Left lung (tissue), 10 donors: ENCODE results near the gene HSD17B14. TPM values are rescaled to one million over a fixed set of nuclear protein-coding genes. Genes with fewer than 3 reads are reported as not detected.
A peak's percentile ranks its signal among the peaks of the same experiment; 100 is the strongest.
"Not testable (repeated sequence)": the region's sequence is repeated elsewhere in the genome, so short reads cannot be mapped to it uniquely, and the experiment has no call there.

Experiments used
- ATAC-seq: fragments of 200-7000 bp; cut with Tn5 transposase; one replicate; pipeline ENCODE4 v1.9.1; 2020; ENCODE audit warnings: moderate library complexity
- DNase-seq, 4 donors: peaks; one replicate each; pipeline ENCODE4 v3.0.0-alpha.2; 2013 to 2020
- H3K27ac ChIP-seq, 2 donors: fragments of 200-600 bp; sonication (generic) in 1 of 2; one replicate each; pipeline versions ENCODE4 v1.5.0 to v1.8.0; 2020 to 2021
- H3K27me3 ChIP-seq, 2 donors: fragments of 200-600 bp; sonication (generic) in 1 of 2; one replicate each; pipeline versions ENCODE4 v1.5.0 to v1.8.0; 2020 to 2021
- H3K36me3 ChIP-seq, 2 donors: fragments of 200-600 bp; sonication (generic) in 1 of 2; one replicate each; pipeline versions ENCODE4 v1.5.0 to v1.8.0; 2020 to 2021
- H3K4me1 ChIP-seq, 2 donors: fragments of 200-600 bp; one replicate each; pipeline ENCODE4 v1.8.0; 2021
- H3K4me3 ChIP-seq, 2 donors: fragments of 200-600 bp; sonication (generic) in 1 of 2; one replicate each; pipeline versions ENCODE4 v1.5.0 to v1.8.0; 2020 to 2021; ENCODE audit warnings: mild to moderate bottlenecking in 1 of 2
- H3K9me3 ChIP-seq, 2 donors: fragments of 200-600 bp; sonication (generic) in 1 of 2; one replicate each; pipeline versions ENCODE4 v1.5.0 to v1.8.0; 2020 to 2021
- CTCF ChIP-seq, 2 donors: fragments of 200-600 bp; sonication (generic) in 1 of 2; IDR thresholded peaks; one replicate each; pipeline versions ENCODE4 v1.5.0 to v1.8.0; 2021; ENCODE audit warnings: antibody characterized with exemption in 2 of 2
- intact Hi-C, 2 donors: fragments of 100-400 bp; cut with DNase I; formaldehyde crosslinking; loops; one replicate each; pipeline versions ENCODE4 v1.11.2 to v1.14.2; 2022
- polyA plus RNA-seq, 6 donors: library from polyadenylated mRNA; unstranded; fragments of 120-200 nt; gene quantifications; one replicate each; pipeline ENCODE4 v1.2.1, GENCODE V29; 2013; ENCODE audit not compliant: insufficient read length in 6 of 6
- total RNA-seq, 2 donors: library from RNA; stranded (reverse); fragmentation: NEBNext Ultra II Directional; extraction: Animal tissue kit (Norgen Biotek cat#: 25700); gene quantifications; one replicate each; pipeline ENCODE4 v1.2.1, GENCODE V29; 2021
- donor health status: DM: no; HTN: yes; CAD: no.
- donor health status: DM: no; HTN: no; CAD: no.

HSD17B14 gene
- total and polyA plus RNA-seq, 8 donors = 6.7 to 20.3 (median 9.3) TPM

- Histone ChIP-seq H3K4me3 (peak overlapping the region; percentile 66 to 71), H3K36me3 (peaks cover 0 to 56% of the 10 kb centered on the region in 2 donors), H3K27me3 (no peaks in the 10 kb centered on the region), H3K27ac (peak overlapping the region; percentile 99 to 100), H3K9me3 (no peaks in the 10 kb centered on the region), H3K4me1 (peaks cover 24 to 64% of the 10 kb centered on the region in 2 donors)
- ATAC-seq (no peak), DNase-seq (no peak)
- intact Hi-C loops = no loop called here
- TF ChIP-seq CTCF (IDR thresholded peaks at IDR 0.05) = no peak
Measured at GRCh38 chr19:48873476-48874302, 37.4 kb upstream of the HSD17B14 start.

- DNase-seq (peak; percentile 84 to 94 (median 90)), ATAC-seq (peak; percentile 70)
- Histone ChIP-seq H3K9me3 (no peaks in the 10 kb centered on the region), H3K4me1 (peaks cover 24 to 64% of the 10 kb centered on the region in 2 donors), H3K36me3 (peaks cover 0 to 49% of the 10 kb centered on the region in 2 donors), H3K27me3 (no peaks in the 10 kb centered on the region), H3K4me3 (peak overlapping the region; percentile 66 to 71), H3K27ac (peak overlapping the region; percentile 99 to 100)
- TF ChIP-seq CTCF (IDR thresholded peaks at IDR 0.05) = no peak
- intact Hi-C loops = no loop called here
Measured at GRCh38 chr19:48872884-48873475, 36.7 kb upstream of the HSD17B14 start.

DNA sequence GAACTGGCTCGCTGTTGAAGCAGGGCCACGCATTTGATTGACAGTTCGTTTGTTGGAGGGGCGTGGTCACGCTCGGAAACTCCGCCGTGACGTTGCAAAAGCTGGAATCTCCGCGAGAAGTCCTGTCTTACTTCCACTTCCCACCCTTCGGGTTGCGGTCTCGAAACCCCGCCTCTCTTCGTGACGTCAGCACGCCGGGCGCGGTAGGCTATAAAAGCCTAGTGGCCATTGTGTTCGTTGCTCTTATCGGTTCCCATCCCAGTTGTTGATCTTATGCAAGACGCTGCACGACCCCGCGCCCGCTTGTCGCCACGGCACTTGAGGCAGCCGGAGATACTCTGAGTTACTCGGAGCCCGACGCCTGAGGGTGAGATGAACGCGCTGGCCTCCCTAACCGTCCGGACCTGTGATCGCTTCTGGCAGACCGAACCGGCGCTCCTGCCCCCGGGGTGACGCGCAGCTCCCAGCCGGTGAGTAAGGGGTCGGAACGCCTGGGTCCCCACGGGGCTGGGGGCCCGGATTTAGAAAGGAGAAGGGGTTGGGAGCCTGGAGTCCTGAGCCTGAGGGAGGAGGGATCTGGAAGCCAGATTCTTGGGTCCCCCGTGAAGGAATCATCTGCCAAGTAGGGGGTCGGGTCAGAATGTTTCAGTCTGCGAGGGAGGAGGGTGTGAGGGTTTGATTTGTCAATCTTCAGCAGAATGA is 36.0 kb upstream of the HSD17B14 start, which contains the start of gene PPP1R15A:
TSS of gene PPP1R15A (plus strand) at position 240 of the 702 bp plus-strand sequence. CDS start 813 bp downstream, outside the sequence.
- peak within 1 kb of the TSS; percentile 99 to 100 for H3K27ac ChIP-seq
- H3K4me3 ChIP-seq = peak within 1 kb of the TSS; percentile 66 to 71
- H3K9me3 ChIP-seq = no peaks in the 10 kb centered on the region
- TF ChIP-seq CTCF (IDR thresholded peaks at IDR 0.05) = peak in 1 of 2 donors; percentile 56
- intact Hi-C loops = no loop called here
- peaks cover 24 to 63% of the 10 kb centered on the region in 2 donors for H3K4me1 ChIP-seq
- ATAC-seq = peak; percentile 70
- peaks cover 0 to 42% of the 10 kb centered on the region in 2 donors for H3K36me3 ChIP-seq
- H3K27me3 ChIP-seq = no peaks in the 10 kb centered on the region
- peak; percentile 98 to 99 (median 98) for DNase-seq

DNA sequence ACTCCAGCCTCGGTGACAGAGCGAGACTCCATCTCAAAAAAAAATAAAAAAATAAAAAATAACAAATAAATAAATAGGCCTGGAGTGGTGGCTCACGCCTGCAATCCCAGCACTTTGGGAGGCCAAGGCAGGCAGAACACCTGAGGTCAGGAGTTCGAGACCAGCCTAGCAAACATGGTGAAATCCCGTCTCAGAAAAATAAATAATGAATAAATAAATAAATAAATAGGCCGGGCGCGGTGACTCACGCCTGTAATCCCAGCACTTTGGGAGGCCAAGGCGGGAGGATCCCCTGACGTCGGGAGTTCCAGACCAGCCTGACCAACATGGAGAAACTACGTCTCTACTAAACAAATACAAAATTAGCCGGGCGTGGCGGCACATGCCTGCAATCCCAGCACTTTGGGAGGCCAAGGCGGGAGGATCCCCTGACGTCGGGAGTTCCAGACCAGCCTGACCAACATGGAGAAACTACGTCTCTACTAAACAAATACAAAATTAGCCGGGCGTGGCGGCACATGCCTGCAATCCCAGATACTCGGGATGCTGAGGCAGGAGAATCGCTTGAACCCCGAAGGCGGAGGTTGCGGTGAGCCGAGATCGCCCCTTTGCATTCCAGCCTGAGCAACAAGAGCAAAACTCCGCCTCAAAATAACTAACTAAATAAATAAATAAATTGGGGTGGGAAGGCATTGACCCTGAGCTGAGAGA is 35.3 kb upstream of the HSD17B14 start:
- H3K27ac ChIP-seq = peak overlapping the region; percentile 99 to 100
- intact Hi-C loops, ATAC-seq, H3K27me3 ChIP-seq, H3K9me3 ChIP-seq: not testable (repeated sequence)
- H3K4me1 ChIP-seq = peaks cover 23 to 56% of the 10 kb centered on the region in 2 donors
- DNase-seq = peak in 1 of 4 donors; percentile 78
- peak overlapping the region; percentile 66 to 71 for H3K4me3 ChIP-seq
- peaks cover 0 to 35% of the 10 kb centered on the region in 2 donors for H3K36me3 ChIP-seq

DNA sequence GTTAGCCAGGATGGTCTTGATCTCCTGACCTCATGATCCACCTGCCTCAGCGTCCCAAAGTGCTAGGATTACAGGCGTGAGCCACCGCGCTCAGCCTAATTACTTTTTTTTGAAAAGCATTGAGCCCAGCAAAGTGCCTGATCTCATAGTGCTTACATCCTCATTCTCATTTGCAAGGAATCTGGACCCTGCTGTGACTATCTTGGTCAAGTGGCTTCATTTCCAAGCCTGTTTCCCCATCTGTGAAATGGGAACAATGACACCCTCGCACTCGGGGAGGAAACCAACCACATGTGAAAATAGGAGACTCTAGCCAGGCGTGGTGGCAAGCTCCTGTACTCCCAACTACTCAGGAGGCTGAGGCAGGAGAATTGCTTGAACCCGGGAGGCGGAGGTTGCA is 33.8 kb upstream of the HSD17B14 start:
- peaks cover 0 to 20% of the 10 kb centered on the region in 2 donors for H3K36me3 ChIP-seq
- intact Hi-C loops = no loop called here
- no peaks in the 10 kb centered on the region for H3K9me3 ChIP-seq
- H3K4me1 ChIP-seq = peaks cover 10 to 41% of the 10 kb centered on the region in 2 donors
- no peak overlapping the region for H3K27ac ChIP-seq
- no peak for TF ChIP-seq CTCF (IDR thresholded peaks at IDR 0.05)
- no peaks in the 10 kb centered on the region for H3K27me3 ChIP-seq
- DNase-seq (no peak), ATAC-seq (no peak)
- H3K4me3 ChIP-seq = no peak overlapping the region
